GM18909 (cell line): ENCODE data around the gene TARP.
"Not testable (repeated sequence)": the region's sequence is repeated elsewhere in the genome, so short reads cannot be mapped to it uniquely, and the experiment has no call there.

ENCODE experiments used
- ATAC-seq: cut with Tn5 transposase; IDR thresholded peaks from one replicate; pipeline ENCODE4 v1.9.1; 2021; ENCODE audit warnings: mild to moderate bottlenecking; ENCODE audit not compliant: unreplicated experiment, poor library complexity

Gene TARP

GRCh38 chr7:38264602-38265001 is 8.8 kb downstream of the TARP start:
- ATAC-seq: not testable (repeated sequence)

DNA sequence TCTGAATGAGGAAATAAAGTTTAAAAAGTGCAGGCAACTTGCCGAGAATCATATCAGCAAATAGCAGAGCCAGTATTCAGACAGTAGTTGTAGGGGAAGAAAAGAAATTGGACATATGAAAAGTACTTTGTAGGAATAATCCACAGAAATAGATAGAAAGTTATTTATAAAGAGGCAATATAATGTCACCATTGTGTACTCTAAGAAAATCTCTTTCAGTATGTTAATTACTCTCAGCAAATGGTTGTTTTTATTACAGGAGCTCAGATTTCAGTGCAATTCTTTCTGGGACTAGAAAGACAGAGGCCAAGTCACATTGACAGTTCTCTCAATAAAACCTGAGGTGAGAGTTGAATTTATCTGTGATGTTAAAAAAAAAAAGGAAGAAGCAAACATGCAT is 10.2 kb downstream of the TARP start:
- ATAC-seq: not testable (repeated sequence)

DNA sequence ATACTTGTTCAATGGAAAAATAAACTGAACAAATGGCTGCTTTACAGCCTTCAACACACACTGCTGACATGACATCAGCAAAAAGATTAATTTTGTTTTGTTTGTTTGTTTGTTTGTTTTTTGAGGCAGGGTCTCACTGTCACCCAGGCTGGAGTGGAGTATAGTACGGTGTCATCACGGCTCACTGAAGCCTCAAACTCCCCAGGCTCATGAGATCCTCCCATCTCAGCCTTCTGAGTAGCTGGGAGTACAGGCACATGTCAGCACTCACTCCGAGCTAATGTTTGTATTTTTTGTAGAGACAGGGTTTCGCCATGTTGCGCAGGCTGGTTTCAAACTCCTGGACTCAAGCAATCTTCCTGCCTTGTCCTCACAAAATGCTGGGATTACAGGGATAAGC is 10.9 kb downstream of the TARP start:
- ATAC-seq: no peak

DNA sequence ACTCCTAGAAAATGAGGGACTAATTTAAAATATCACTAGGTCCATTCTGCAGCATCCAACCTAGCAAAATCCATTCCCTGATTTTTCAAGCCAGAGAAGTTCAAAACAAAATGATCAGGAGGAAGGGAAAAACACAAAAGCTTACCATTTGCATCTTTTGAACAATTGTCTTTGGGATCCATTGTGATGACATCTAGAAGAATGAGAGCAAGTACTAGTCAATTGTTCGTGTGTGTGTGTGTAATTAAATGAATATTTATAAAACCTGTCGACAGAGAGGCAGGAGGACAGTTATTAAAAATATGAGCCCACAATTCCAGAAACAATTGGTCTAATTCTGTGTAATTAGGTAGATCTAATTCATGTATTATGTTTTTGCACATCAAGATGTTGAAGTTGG is 11.4 kb downstream of the TARP start:
- ATAC-seq: not testable (repeated sequence)

DNA sequence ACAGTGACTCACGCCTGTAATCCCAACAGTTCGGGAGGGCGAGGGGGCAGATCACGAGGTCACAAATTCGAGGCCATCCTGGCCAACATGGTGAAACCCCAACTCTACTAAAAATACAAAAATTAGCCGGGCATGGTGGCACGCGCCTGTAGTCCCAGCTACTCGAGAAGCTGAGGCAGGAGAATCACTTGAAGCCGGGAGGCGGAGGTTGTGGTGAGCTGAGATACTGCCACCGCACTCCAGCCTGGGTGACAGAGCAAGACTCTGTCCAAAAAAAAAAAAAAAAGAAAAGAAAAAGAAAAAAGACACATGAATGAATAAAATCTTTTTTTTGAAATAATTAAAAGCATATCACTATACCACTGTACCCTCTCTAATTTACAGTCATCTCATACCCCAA is 11.8 kb downstream of the TARP start:
- ATAC-seq: not testable (repeated sequence)

DNA sequence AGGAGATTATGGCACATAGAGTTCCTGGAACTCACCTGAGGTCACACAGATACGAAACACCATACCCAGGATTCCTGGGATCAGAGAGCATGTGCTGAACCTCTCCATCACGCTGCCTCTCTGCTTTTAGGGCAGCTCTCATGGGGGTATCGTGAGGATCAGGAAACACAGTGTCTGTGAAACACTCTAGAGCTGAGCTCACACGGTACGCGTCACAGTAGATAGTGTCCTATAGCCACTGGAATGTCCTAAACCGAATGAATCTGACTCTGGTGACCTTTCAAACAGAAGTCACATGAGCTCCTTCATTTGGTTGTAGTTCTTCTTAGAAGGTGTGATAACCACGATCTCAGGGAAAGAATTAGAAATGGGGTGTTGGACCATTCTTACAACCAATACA is 14.3 kb downstream of the TARP start:
- ATAC-seq: not testable (repeated sequence)

DNA sequence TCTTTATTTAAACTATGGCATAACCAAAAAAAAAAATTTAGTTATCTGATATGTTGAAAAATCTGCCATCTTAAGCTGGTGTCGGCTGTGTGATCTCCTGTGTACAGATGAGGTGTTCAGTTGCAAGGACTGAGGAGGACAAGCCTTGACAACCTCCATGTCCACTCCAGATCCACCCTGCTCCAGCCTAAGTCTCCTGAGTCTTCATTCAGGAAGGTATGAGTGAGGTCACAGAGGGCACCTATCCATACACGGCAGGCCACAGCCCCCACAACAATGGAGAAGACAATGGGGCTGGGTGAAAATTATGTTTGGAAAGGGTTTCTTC is 16.1 kb downstream of the TARP start:
- ATAC-seq: no peak

DNA sequence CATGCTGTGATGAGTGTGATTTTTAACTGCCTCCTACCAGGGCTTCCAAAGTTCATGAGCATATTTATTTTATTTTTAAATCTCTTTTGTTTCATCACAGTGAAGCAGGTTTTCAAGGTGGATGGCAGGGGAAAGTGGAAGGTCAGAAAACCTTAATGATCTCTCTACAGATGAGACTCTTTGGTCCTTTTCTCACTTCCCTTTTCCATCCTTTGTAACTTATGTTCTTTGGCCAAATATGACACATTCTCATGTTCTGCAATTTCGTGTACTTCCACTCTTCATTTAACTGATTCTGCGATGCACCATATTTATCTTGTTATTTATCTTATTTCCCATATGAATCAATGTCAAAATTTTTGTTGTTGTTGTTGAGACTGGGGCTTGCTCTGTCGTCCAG is 23.6 kb downstream of the TARP start:
- ATAC-seq: peak; percentile 66

DNA sequence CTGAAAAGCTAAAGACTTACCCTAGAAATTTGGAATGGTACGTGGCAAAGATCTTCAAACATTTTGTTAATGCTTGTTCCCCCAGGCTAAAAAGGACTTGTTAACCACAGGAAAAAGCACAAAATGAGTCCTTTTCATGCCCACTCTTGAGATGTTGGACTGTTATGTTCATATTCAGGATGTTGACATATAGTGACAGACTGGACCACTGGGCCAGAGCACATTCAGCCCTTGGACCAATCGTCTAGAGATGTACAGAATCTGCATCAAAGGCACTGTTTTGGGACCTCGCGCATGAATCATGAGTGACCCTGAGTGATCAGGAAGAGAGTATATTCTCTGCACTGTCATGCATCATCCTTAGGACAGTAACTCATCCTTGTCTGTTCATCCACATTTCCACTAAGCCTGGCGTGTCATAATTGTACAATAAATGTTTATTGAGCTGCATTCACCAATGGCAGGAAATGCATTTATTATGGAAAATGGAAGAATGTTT is 25.3 kb downstream of the TARP start:
- ATAC-seq: no peak

- no peak for ATAC-seq
Observed at GRCh38 chr7:38245409-38245977, 27.9 kb downstream of the TARP start.

DNA sequence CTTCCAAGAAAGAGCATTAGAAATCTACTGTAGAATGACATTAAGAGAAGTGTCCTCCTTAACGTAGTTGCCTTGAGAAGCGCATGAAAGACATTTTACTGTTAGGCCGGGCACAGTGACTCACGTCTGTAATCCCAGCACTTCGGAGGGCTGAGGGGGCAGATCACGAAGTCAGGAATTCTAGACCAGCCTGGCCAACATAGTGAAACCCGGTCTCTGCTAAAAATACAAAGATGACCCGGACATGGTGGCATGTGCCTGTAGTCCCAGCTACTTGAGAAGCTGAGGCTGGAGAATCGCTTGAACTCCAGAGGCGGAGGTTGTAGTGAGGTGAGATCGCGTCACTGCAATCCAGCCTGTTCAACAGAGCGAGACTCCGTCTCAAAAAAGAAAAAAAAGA is 28.9 kb downstream of the TARP start:
- no peak for ATAC-seq

GRCh38 chr7:38243345-38243744 is 30.1 kb downstream of the TARP start:
- not testable (repeated sequence) for ATAC-seq

GRCh38 chr7:38242814-38243213 is 30.6 kb downstream of the TARP start:
- ATAC-seq: no peak

- ATAC-seq: no peak
Observed at GRCh38 chr7:38241071-38241470, 32.4 kb downstream of the TARP start.

DNA sequence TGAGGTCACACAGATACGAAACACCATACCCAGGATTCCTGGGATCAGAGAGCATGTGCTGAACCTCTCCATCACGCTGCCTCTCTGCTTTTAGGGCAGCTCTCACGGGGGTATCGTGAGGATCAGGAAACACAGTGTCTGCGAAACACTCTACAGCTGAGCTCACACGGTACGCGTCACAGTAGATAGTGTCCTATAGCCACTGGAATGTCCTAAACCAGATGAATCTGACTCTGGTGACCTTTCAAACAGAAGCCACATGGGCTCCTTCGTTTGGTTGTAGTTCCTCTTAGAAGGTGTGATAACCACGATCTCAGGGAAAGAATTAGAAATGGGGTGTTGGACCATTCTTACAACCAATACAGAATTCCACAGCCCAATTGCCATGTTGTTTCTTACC is 34.3 kb downstream of the TARP start:
- not testable (repeated sequence) for ATAC-seq

DNA sequence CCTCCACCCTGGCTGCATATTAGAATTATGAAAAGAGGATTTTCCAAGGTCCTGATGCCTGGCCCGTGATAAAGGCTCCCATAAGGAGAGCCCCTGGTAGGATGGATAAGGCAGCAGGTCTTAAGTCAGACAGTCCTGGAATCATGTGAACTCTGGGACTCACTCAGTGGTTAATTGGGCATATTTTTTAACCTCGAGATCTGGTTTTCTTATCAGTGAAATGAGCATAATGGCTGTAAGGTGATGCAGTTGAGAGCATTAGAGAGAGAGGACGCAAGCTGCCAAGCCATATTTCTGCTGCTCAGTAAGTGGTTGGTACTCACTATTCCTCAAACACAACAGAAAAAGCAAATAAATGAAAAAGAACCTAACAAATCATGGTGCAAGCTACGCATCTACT is 37.8 kb downstream of the TARP start:
- no peak for ATAC-seq

GRCh38 chr7:38234759-38235158 is 38.7 kb downstream of the TARP start:
- ATAC-seq: not testable (repeated sequence)

DNA sequence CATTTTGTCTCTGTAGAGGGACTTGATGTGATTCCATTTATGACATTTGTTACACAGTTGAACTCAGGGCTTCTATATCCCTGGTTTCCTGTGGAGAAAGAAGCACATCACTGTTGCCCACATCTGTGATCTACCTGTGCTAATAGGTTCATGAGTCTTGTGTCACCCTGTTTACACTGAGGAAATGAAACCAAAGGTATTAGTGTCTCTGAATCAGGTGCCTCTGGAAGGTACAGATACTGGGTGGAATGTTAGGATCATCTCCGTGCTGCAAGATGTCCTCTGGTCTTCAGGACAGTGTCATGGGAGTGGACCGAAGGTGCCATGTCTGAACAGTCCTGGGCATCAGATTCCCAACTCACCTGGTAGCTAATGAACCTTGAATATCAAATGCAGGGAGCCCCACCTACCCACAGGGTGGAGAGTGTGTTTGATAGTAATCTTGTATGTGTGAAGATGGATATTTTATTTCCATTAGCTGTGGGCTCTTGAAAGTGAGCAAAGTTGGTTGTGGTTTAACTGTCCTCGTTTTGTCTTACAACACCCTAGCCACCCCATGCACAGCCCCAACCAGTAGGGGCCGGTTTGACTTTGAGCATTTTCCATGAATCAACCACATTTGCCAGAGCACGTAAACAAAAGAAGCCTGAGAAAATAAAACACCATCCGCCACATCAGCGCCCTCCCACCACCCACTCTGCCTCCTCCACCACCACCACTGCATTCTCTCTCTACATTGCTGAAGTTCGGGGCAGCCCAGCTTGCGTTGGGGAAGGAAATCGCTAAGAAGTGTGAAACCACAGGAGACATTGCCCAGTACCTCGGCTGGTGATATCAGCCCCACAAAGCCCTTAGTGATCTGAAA is 40.7 kb downstream of the TARP start:
- peak; percentile 97 for ATAC-seq

DNA sequence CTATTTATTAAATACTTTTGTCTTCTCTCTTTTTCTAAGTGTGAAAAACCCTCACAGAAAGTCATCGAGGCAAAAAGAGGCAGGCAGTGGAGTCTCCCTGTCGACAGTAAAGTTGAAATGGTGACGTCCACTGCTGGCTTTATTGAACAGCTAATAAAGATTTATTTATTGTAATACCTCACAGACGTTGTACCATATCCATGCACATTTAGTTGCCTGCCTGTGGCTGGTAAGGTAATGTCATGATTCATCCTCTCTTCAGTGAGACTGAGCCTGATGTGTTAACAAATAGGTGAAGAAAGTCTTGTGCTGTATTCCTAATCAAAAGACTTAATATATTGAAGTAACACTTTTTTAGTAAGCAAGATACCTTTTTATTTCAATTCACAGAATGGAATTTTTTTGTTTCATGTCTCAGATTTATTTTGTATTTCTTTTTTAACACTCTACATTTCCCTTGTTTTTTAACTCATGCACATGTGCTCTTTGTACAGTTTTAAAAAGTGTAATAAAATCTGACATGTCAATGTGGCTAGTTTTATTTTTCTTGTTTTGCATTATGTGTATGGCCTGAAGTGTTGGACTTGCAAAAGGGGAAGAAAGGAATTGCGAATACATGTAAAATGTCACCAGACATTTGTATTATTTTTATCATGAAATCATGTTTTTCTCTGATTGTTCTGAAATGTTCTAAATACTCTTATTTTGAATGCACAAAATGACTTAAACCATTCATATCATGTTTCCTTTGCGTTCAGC is 43.4 kb downstream of the TARP start:
- no peak for ATAC-seq

DNA sequence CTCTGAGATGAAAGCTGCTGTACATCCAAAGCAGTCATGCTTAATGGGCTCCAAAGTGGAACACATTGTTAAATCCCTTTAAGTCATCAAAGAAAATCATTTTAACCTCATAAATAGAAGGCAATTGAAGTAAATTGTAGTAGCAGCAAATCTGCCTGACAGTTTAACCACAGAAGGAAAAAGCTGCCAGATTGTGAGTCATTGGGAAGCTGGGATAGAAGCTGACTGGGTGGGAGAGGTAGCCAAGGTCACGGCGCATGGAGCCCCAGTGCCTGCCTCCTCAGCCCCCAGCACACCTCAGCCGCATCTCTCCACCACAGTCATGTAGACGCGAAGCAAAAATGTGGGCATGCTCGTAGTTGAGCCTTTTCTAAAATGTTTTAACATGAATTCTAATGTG is 44.0 kb downstream of the TARP start:
- no peak for ATAC-seq

- no peak for ATAC-seq
Observed at GRCh38 chr7:38224392-38224791, 49.0 kb downstream of the TARP start.
